ENCODE measurements around the gene RNASEH2C.
A peak's percentile ranks its signal among the peaks of the same experiment; 100 is the strongest.
"Not testable (repeated sequence)": the region's sequence is repeated elsewhere in the genome, so short reads cannot be mapped to it uniquely, and the experiment has no call there.

Gene RNASEH2C

GRCh38 chr11:65716774-65717405, 3.7 kb downstream of the RNASEH2C start:
- DNase-seq, result no peak

GRCh38 chr11:65716302-65716701, 4.3 kb downstream of the RNASEH2C start:
- no peak for DNase-seq

- no peak for DNase-seq
Measured at GRCh38 chr11:65714433-65714832, 6.2 kb downstream of the RNASEH2C start.

- DNase-seq, result no peak
Measured at GRCh38 chr11:65713212-65713969, 7.2 kb downstream of the RNASEH2C start.

- DNase-seq, result no peak
Measured at GRCh38 chr11:65712633-65713076, 7.9 kb downstream of the RNASEH2C start.

GRCh38 chr11:65711785-65712632, 8.6 kb downstream of the RNASEH2C start, which contains the start of gene KAT5:
TSS of gene KAT5 (plus strand) at chr11:65712252. CDS start at chr11:65712268, 16 bp downstream.
- peak; percentile 81 for DNase-seq

GRCh38 chr11:65710421-65710820, 10.2 kb downstream of the RNASEH2C start:
- no peak for DNase-seq

GRCh38 chr11:65709661-65710060, 10.9 kb downstream of the RNASEH2C start:
- no peak for DNase-seq

GRCh38 chr11:65708451-65708850, 12.1 kb downstream of the RNASEH2C start:
- DNase-seq, result no peak

GRCh38 chr11:65707002-65707401, 13.6 kb downstream of the RNASEH2C start:
- not testable (repeated sequence) for DNase-seq

GRCh38 chr11:65706303-65706763, 14.3 kb downstream of the RNASEH2C start:
- DNase-seq, result peak; percentile 37

GRCh38 chr11:65703846-65704245, 16.8 kb downstream of the RNASEH2C start:
- no peak for DNase-seq

- DNase-seq, result no peak
Measured at GRCh38 chr11:65701686-65702085, 18.9 kb downstream of the RNASEH2C start.

- no peak for DNase-seq
Measured at GRCh38 chr11:65700399-65700798, 20.2 kb downstream of the RNASEH2C start.

- DNase-seq, result no peak
Measured at GRCh38 chr11:65699306-65699705, 21.3 kb downstream of the RNASEH2C start.

- no peak for DNase-seq
Measured at GRCh38 chr11:65698205-65698604, 22.4 kb downstream of the RNASEH2C start.

- DNase-seq, result no peak
Measured at GRCh38 chr11:65696802-65697552, 23.6 kb downstream of the RNASEH2C start.

GRCh38 chr11:65695459-65696241, 24.9 kb downstream of the RNASEH2C start:
- no peak for DNase-seq

- no peak for DNase-seq
Measured at GRCh38 chr11:65692367-65692766, 28.2 kb downstream of the RNASEH2C start.

GRCh38 chr11:65691847-65692246, 28.8 kb downstream of the RNASEH2C start:
- DNase-seq, result not testable (repeated sequence)

GRCh38 chr11:65685981-65686380, 34.6 kb downstream of the RNASEH2C start:
- no peak for DNase-seq

- DNase-seq, result not testable (repeated sequence)
Measured at GRCh38 chr11:65683480-65683879, 37.1 kb downstream of the RNASEH2C start.
